Stimulated activated CD4-positive, alpha-beta T cell treated with anti-CD3 and anti-CD28 coated beads, Interleukin-12 subunit alpha, Interleukin-12 subunit beta, amount 100 ng/mL, for 24 hours (primary cell): ENCODE results near the gene MAT2A.
"Not testable (repeated sequence)": the region's sequence is repeated elsewhere in the genome, so short reads cannot be mapped to it uniquely, and the experiment has no call there.

ENCODE experiments used
- DNase-seq, 2 experiments: peaks; one replicate each; pipeline ENCODE4 v3.0.0-alpha.2; 2020; ENCODE audit warnings: low read depth in 2 of 2

Gene MAT2A

GRCh38 chr2:85547859-85548607 is 9.1 kb downstream of the MAT2A start:
- peak in 1 of 2 experiments; percentile 17 for DNase-seq

GRCh38 chr2:85548608-85548900 is 9.6 kb downstream of the MAT2A start:
- no peak for DNase-seq

- no peak for DNase-seq
Measured at GRCh38 chr2:85549095-85549494, 10.1 kb downstream of the MAT2A start.

GRCh38 chr2:85549826-85550225 is 10.9 kb downstream of the MAT2A start:
- no peak for DNase-seq

- no peak for DNase-seq
Measured at GRCh38 chr2:85550486-85550885, 11.5 kb downstream of the MAT2A start.

GRCh38 chr2:85551698-85552678 is 13.0 kb downstream of the MAT2A start:
- peak; percentile 65 to 82 for DNase-seq

- DNase-seq = no peak
Measured at GRCh38 chr2:85553184-85553583, 14.2 kb downstream of the MAT2A start.

- no peak for DNase-seq
Measured at GRCh38 chr2:85554980-85555612, 16.1 kb downstream of the MAT2A start.

- no peak for DNase-seq
Measured at GRCh38 chr2:85557130-85557529, 18.2 kb downstream of the MAT2A start.

GRCh38 chr2:85558160-85558559 is 19.2 kb downstream of the MAT2A start:
- DNase-seq = no peak

GRCh38 chr2:85560403-85560726 is 21.4 kb downstream of the MAT2A start:
- DNase-seq = not testable (repeated sequence)

GRCh38 chr2:85560812-85561279 is 21.9 kb downstream of the MAT2A start:
- DNase-seq = no peak

- peak; percentile 93 for DNase-seq
Measured at GRCh38 chr2:85561280-85562212, 22.6 kb downstream of the MAT2A start, which contains the start of gene GGCX. TSS of gene GGCX (minus strand) at chr2:85561493. CDS start at chr2:85561428, 65 bp downstream.

- DNase-seq = no peak
Measured at GRCh38 chr2:85564144-85564563, 25.2 kb downstream of the MAT2A start.

- DNase-seq = no peak
Measured at GRCh38 chr2:85566265-85566664, 27.3 kb downstream of the MAT2A start.

GRCh38 chr2:85575739-85576138 is 36.8 kb downstream of the MAT2A start:
- DNase-seq = no peak

- DNase-seq = no peak
Measured at GRCh38 chr2:85577063-85577385, 38.1 kb downstream of the MAT2A start.

GRCh38 chr2:85577386-85578242 is 38.6 kb downstream of the MAT2A start, which contains the start of gene VAMP8:
TSS of gene VAMP8 (plus strand) at chr2:85577586. CDS start at chr2:85577647, 61 bp downstream.
- peak; percentile 29 to 63 for DNase-seq

GRCh38 chr2:85578243-85579180 is 39.5 kb downstream of the MAT2A start:
- no peak for DNase-seq
